ENCODE measurements around the gene RAPH1.

- no peak for TF ChIP-seq EZH2 (IDR thresholded peaks at IDR 0.05; ENCODE audit: low read depth)
- TF ChIP-seq CTCF (conservative IDR thresholded peaks at IDR 0.05), result no peak
These were observed 89.0 kb downstream of the RAPH1 start for GRCh38 chr2:203446071-203446481.
